PFSK-1 (cell line): ENCODE measurements around the gene RSU1.

Experiments
- FOXP2 ChIP-seq: optimal IDR thresholded peaks from 2 replicates; pipeline ENCODE3; 2011; ENCODE audit warnings: borderline replicate concordance, control low read depth, inconsistent platforms; ENCODE audit not compliant: insufficient read depth; ENCODE audit errors: extremely low read length, extremely low read depth
- POLR2AphosphoS5 ChIP-seq: IDR thresholded peaks from 2 replicates; pipeline ENCODE4 v1.6.1; 2012; ENCODE audit warnings: low read depth, mild to moderate bottlenecking, control low read depth, low read length, moderate library complexity
- SIN3A ChIP-seq: IDR thresholded peaks from 2 replicates; pipeline ENCODE4 v1.6.1; 2012; ENCODE audit warnings: mild to moderate bottlenecking, low read length, moderate library complexity, borderline replicate concordance; ENCODE audit not compliant: insufficient read depth
- TAF1 ChIP-seq: IDR thresholded peaks from 2 replicates; pipeline ENCODE4 v1.6.1; 2012; ENCODE audit warnings: low read length, control low read depth, borderline replicate concordance; ENCODE audit not compliant: insufficient read depth
- TF ChIP-seq, protein P1 (sequence below), 2 experiments: IDR thresholded peaks; 2 replicates each; pipeline versions ENCODE4 v1.6.1 to v1.8.0; 2011 to 2012; ENCODE audit warnings: low read depth in 2 of 2, low read length in 2 of 2, control low read depth in 1 of 2, inconsistent platforms in 1 of 2, mild to moderate bottlenecking in 1 of 2, moderate library complexity in 1 of 2; ENCODE audit not compliant: insufficient read depth in 1 of 2

GRCh38 chr10:16606421-16606820, 210.8 kb downstream of the RSU1 start:
- no peak for TF ChIP-seq POLR2AphosphoS5
- TF ChIP-seq, protein P1, sequence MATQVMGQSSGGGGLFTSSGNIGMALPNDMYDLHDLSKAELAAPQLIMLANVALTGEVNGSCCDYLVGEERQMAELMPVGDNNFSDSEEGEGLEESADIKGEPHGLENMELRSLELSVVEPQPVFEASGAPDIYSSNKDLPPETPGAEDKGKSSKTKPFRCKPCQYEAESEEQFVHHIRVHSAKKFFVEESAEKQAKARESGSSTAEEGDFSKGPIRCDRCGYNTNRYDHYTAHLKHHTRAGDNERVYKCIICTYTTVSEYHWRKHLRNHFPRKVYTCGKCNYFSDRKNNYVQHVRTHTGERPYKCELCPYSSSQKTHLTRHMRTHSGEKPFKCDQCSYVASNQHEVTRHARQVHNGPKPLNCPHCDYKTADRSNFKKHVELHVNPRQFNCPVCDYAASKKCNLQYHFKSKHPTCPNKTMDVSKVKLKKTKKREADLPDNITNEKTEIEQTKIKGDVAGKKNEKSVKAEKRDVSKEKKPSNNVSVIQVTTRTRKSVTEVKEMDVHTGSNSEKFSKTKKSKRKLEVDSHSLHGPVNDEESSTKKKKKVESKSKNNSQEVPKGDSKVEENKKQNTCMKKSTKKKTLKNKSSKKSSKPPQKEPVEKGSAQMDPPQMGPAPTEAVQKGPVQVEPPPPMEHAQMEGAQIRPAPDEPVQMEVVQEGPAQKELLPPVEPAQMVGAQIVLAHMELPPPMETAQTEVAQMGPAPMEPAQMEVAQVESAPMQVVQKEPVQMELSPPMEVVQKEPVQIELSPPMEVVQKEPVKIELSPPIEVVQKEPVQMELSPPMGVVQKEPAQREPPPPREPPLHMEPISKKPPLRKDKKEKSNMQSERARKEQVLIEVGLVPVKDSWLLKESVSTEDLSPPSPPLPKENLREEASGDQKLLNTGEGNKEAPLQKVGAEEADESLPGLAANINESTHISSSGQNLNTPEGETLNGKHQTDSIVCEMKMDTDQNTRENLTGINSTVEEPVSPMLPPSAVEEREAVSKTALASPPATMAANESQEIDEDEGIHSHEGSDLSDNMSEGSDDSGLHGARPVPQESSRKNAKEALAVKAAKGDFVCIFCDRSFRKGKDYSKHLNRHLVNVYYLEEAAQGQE (IDR thresholded peaks at IDR 0.05; ENCODE audit: insufficient read depth in 1 of 2, low read depth in 2 of 2, low read length in 2 of 2), result no peak
- no peak for TF ChIP-seq SIN3A
- no peak for TF ChIP-seq TAF1
- TF ChIP-seq FOXP2, result no peak
